GM12878 (cell line): ENCODE data around the gene SGSH. TPM values are rescaled to one million over a fixed set of nuclear protein-coding genes. Genes with fewer than 3 reads are reported as not detected.

Source experiments
- ATAC-seq: fragments of 200-7000 bp; cut with Tn5 transposase; 3 replicates; pipeline ENCODE4 v1.9.1; 2020; ENCODE audit warnings: mild to moderate bottlenecking, moderate library complexity
- BruUV-seq: library from RNA; stranded (reverse); fragments of 400-500 nt; replicated peaks from 2 replicates; lab custom pipeline; 2021; lab: Mats Ljungman, UMichigan
- CTCF ChIA-PET: fragments of 300-600 bp; sonication (Branson Sonifier 250); formaldehyde crosslinking; extraction: SDS; loops from one replicate; lab custom pipeline; 2021; ENCODE audit warnings: inconsistent platforms; lab: Yijun Ruan, JAX
- POLR2A ChIA-PET: fragments of 350-600 bp; formaldehyde crosslinking; extraction: SDS; loops from one replicate; lab custom pipeline; 2021; ENCODE audit warnings: inconsistent platforms; lab: Charles Lee
- RAD21 ChIA-PET: fragments of 300-600 bp; sonication (Branson Sonifier 250); formaldehyde crosslinking; loops from one replicate; lab custom pipeline; 2023; ENCODE audit warnings: antibody characterized with exemption; ENCODE audit not compliant: unreplicated experiment; lab: Charles Lee
- SMC1A ChIA-PET: fragments of 300-600 bp; sonication (Branson Sonifier 250); formaldehyde crosslinking; loops from one replicate; lab custom pipeline; 2023; ENCODE audit not compliant: unreplicated experiment, uncharacterized antibody; lab: Charles Lee
- DNase-seq: peaks from one replicate; pipeline ENCODE4 v3.0.0-alpha.2; 2011; ENCODE audit warnings: low read depth, low spot score
- FAIRE-seq: peaks from 3 replicates; lab custom pipeline; 2011; peaks lifted over from hg19 to GRCh38; lab: Jason Lieb, UNC
- H2AFZ ChIP-seq: 2 replicates; pipeline ENCODE4 v1.6.0; 2011; ENCODE audit warnings: low read depth, low read length, control low read depth; ENCODE audit not compliant: control insufficient read depth
- H3K27ac ChIP-seq: 2 replicates; pipeline ENCODE4 v1.5.1; 2011; ENCODE audit warnings: control low read depth; ENCODE audit not compliant: control insufficient read depth, insufficient read depth
- H3K27me3 ChIP-seq, 2 experiments: replicated peaks in 1 of 2; 2 replicates each; pipeline versions ENCODE4 v1.6.0 to v1.6.1; 2011; ENCODE audit warnings: low read length in 1 of 2; ENCODE audit not compliant: control insufficient read depth in 2 of 2, insufficient read depth in 2 of 2
- H3K36me3 ChIP-seq, 2 experiments: 2 replicates each; pipeline ENCODE4 v1.5.1; 2011; ENCODE audit warnings: low read length in 1 of 2; ENCODE audit not compliant: control insufficient read depth in 2 of 2, insufficient read depth in 2 of 2
- H3K4me1 ChIP-seq: 2 replicates; pipeline ENCODE4 v1.6.1; 2011; ENCODE audit warnings: mild to moderate bottlenecking, low read length, moderate library complexity, mixed read lengths; ENCODE audit not compliant: control insufficient read depth, insufficient read depth
- H3K4me2 ChIP-seq: 2 replicates; pipeline ENCODE4 v1.6.0; 2011; ENCODE audit warnings: control low read depth; ENCODE audit not compliant: control insufficient read depth, insufficient read depth
- H3K4me3 ChIP-seq: fragments of 200-600 bp; sonication (generic); 2 replicates; pipeline ENCODE4 v1.5.1; 2016
- H3K79me2 ChIP-seq: 2 replicates; pipeline ENCODE4 v1.6.0; 2011; ENCODE audit warnings: low read length; ENCODE audit not compliant: control insufficient read depth, insufficient read depth
- H3K9ac ChIP-seq: 2 replicates; pipeline ENCODE4 v1.8.0; 2011; ENCODE audit warnings: low read length, control low read depth, mixed read lengths; ENCODE audit not compliant: control insufficient read depth, insufficient read depth
- H3K9me3 ChIP-seq: replicated peaks from 3 replicates; pipeline ENCODE4 v1.5.1; 2011; ENCODE audit warnings: mild to moderate bottlenecking, low read length; ENCODE audit not compliant: control insufficient read depth, insufficient read depth
- H4K20me1 ChIP-seq: 2 replicates; pipeline ENCODE4 v1.6.0; 2011; ENCODE audit not compliant: control insufficient read depth, insufficient read depth
- ATF7 ChIP-seq: fragments of 450-650 bp; IDR thresholded peaks from 2 replicates; pipeline ENCODE4 v1.6.1; 2016; ENCODE audit warnings: low read depth, mild to moderate bottlenecking
- ELK1 ChIP-seq: IDR thresholded peaks from 2 replicates; pipeline ENCODE4 v1.6.1; 2012; ENCODE audit warnings: low read depth, low read length, improper control_type of control experiment
- SREBF1 ChIP-seq: IDR thresholded peaks from 2 replicates; pipeline ENCODE4 v1.6.1; 2012; ENCODE audit warnings: mild to moderate bottlenecking, low read length
- ZNF622 ChIP-seq: fragments of 450-650 bp; IDR thresholded peaks from 2 replicates; pipeline ENCODE4 v1.6.1; 2017; ENCODE audit warnings: mild to moderate bottlenecking, inconsistent platforms
- WGBS: methylation state at CpG from one replicate; pipeline ENCODE4 v1.1.6; 2016; ENCODE audit warnings: low lambda C conversion rate; ENCODE audit not compliant: insufficient replicate concordance, insufficient coverage; ENCODE audit errors: missing lambda C conversion rate; 5-methylcytosine and 5-hydroxymethylcytosine counted together
- in situ Hi-C: fragments of 300-500 bp; cut with MboI; formaldehyde crosslinking; loops from 9 replicates; pipeline ENCODE4 v1.14.3; 2018; ENCODE audit warnings: mixed read lengths
- intact Hi-C: fragments of 100-400 bp; cut with micrococcal nuclease; formaldehyde crosslinking; loops from one replicate; pipeline ENCODE4 v1.14.2; 2022; ENCODE audit not compliant: unreplicated experiment
- polyA plus RNA-seq, 11 experiments: library from polyadenylated mRNA; depleted of rRNA in 4 of 11; unstranded in 6 of 11; stranded (reverse) in 5 of 11; fragments of >200 nt; fragmentation: Nextera tagmentation in 4 of 11; fragmentation: Illumina TruSeq in 1 of 11; extraction: Ambion mirVana in 4 of 11; extraction: Trizol in 1 of 11; gene quantifications; 1 replicate in 1 of 11; 2 replicates in 10 of 11; pipeline versions ENCODE4 v1.2.1 to v1.2.3, GENCODE V29; 2011 to 2016; ENCODE audit warnings: inconsistent platforms in 2 of 11, missing spikeins in 2 of 11, low read depth in 1 of 11
- total RNA-seq, 4 experiments: library from RNA; depleted of rRNA in 3 of 4; stranded (reverse); fragments of >200 nt in 3 of 4; fragmentation: Illumina TruSeq in 1 of 4; extraction: Trizol in 1 of 4; gene quantifications; 2 replicates each; pipeline versions ENCODE4 v1.2.1 to v1.2.3, GENCODE V29; 2013 to 2021
- TF ChIP-seq, protein P1 (sequence below): fragments of 450-650 bp; IDR thresholded peaks from 2 replicates; pipeline ENCODE4 v1.6.1; 2017; ENCODE audit warnings: mild to moderate bottlenecking, moderate library complexity
- TF ChIP-seq, protein P2 (sequence below): IDR thresholded peaks from 2 replicates; pipeline ENCODE4 v1.6.1; 2011; ENCODE audit warnings: low read depth, low read length, improper control_type of control experiment, borderline replicate concordance
- TF ChIP-seq, protein P3 (sequence below): fragments of 150-350 bp; IDR thresholded peaks from 2 replicates; pipeline ENCODE4 v1.6.1; 2014; ENCODE audit warnings: mild to moderate bottlenecking, low read depth, low read length
- TF ChIP-seq, protein P4 (sequence below): IDR thresholded peaks from 2 replicates; pipeline ENCODE4 v1.6.1; 2012; ENCODE audit warnings: low read length, inconsistent platforms

The SGSH gene
- total and polyA plus RNA-seq, 10 of the 15 experiments (the other 5 are each of a cell fraction or from before 2014, with no cell fraction given): 0.13 to 17.2 (median 6.0) TPM

DNA sequence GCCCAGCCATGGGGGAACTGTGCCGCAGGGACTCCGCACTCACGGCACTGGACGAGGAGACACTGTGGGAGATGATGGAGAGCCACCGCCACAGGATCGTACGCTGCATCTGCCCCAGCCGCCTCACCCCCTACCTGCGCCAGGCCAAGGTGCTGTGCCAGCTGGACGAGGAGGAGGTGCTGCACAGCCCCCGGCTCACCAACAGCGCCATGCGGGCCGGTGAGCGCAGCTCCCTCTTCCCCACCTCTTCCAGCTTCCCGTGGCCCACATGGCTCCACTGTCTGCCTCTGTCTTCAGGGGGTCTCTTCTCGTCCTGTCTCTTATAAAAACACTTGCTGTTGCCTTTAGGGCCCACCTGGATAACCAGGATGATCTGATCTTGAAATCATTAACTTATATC lies 38.7 kb downstream of the SGSH start:
- H3K9ac ChIP-seq: no peak overlapping the region
- no peak for TF ChIP-seq SREBF1
- no peak for TF ChIP-seq ELK1
- H3K4me3 ChIP-seq: no peak overlapping the region
- ChIA-PET RAD21 (interaction anchor here (0.5 kb wide), 1 partner anchor 15 kb away, joined by 3 read pairs; no protein-coding TSS in a partner anchor), SMC1A (no interaction called here), CTCF (no interaction called here), POLR2A (no interaction called here)
- no peaks in the 10 kb centered on the region for H4K20me1 ChIP-seq
- no peak overlapping the region for H3K27ac ChIP-seq
- in situ Hi-C loops: no loop called here
- whole genome bisulfite sequencing: 60% methylated on average over 17 of the region's 17 CpGs
- H3K36me3 ChIP-seq: no peaks in the 10 kb centered on the region
- no peak overlapping the region for H2AFZ ChIP-seq
- H3K4me2 ChIP-seq: no peak overlapping the region
- no peaks in the 10 kb centered on the region for H3K9me3 ChIP-seq
- intact Hi-C loops: no loop called here
- H3K79me2 ChIP-seq: no peaks in the 10 kb centered on the region
- peaks cover 0 to 3% of the 10 kb centered on the region in 2 experiments; a peak in 2 of 4 replicates for H3K27me3 ChIP-seq
- H3K4me1 ChIP-seq: no peaks in the 10 kb centered on the region
- FAIRE-seq (no peak), DNase-seq (no peak), ATAC-seq (no peak)
- BruUV-seq: no TSS peak

- WGBS: 41% methylated on average over 14 of the region's 14 CpGs
- H3K27me3 ChIP-seq: peaks cover 0 to 3% of the 10 kb centered on the region in 2 experiments; a peak in 2 of 4 replicates
- H3K4me3 ChIP-seq: no peak overlapping the region
- H2AFZ ChIP-seq: no peak overlapping the region
- ChIA-PET CTCF (no interaction called here), SMC1A (no interaction called here), POLR2A (no interaction called here), RAD21 (no interaction called here)
- no peak overlapping the region for H3K4me2 ChIP-seq
- H3K36me3 ChIP-seq: no peaks in the 10 kb centered on the region
- in situ Hi-C loops: no loop called here
- no peak overlapping the region for H3K27ac ChIP-seq
- ATAC-seq (no peak), DNase-seq (no peak), FAIRE-seq (no peak)
- no peaks in the 10 kb centered on the region for H3K4me1 ChIP-seq
- no peaks in the 10 kb centered on the region for H3K79me2 ChIP-seq
- H3K9me3 ChIP-seq: no peaks in the 10 kb centered on the region
- no peaks in the 10 kb centered on the region for H4K20me1 ChIP-seq
- no peak overlapping the region for H3K9ac ChIP-seq
- BruUV-seq: no TSS peak
- intact Hi-C loops: no loop called here
- TF ChIP-seq ATF7 (no peak), ZNF622 (no peak)
- TF ChIP-seq, protein P1, sequence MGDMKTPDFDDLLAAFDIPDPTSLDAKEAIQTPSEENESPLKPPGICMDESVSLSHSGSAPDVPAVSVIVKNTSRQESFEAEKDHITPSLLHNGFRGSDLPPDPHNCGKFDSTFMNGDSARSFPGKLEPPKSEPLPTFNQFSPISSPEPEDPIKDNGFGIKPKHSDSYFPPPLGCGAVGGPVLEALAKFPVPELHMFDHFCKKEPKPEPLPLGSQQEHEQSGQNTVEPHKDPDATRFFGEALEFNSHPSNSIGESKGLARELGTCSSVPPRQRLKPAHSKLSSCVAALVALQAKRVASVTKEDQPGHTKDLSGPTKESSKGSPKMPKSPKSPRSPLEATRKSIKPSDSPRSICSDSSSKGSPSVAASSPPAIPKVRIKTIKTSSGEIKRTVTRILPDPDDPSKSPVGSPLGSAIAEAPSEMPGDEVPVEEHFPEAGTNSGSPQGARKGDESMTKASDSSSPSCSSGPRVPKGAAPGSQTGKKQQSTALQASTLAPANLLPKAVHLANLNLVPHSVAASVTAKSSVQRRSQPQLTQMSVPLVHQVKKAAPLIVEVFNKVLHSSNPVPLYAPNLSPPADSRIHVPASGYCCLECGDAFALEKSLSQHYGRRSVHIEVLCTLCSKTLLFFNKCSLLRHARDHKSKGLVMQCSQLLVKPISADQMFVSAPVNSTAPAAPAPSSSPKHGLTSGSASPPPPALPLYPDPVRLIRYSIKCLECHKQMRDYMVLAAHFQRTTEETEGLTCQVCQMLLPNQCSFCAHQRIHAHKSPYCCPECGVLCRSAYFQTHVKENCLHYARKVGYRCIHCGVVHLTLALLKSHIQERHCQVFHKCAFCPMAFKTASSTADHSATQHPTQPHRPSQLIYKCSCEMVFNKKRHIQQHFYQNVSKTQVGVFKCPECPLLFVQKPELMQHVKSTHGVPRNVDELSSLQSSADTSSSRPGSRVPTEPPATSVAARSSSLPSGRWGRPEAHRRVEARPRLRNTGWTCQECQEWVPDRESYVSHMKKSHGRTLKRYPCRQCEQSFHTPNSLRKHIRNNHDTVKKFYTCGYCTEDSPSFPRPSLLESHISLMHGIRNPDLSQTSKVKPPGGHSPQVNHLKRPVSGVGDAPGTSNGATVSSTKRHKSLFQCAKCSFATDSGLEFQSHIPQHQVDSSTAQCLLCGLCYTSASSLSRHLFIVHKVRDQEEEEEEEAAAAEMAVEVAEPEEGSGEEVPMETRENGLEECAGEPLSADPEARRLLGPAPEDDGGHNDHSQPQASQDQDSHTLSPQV: no peak
- TF ChIP-seq, protein P2, sequence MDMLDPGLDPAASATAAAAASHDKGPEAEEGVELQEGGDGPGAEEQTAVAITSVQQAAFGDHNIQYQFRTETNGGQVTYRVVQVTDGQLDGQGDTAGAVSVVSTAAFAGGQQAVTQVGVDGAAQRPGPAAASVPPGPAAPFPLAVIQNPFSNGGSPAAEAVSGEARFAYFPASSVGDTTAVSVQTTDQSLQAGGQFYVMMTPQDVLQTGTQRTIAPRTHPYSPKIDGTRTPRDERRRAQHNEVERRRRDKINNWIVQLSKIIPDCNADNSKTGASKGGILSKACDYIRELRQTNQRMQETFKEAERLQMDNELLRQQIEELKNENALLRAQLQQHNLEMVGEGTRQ: no peak
- TF ChIP-seq, protein P3, sequence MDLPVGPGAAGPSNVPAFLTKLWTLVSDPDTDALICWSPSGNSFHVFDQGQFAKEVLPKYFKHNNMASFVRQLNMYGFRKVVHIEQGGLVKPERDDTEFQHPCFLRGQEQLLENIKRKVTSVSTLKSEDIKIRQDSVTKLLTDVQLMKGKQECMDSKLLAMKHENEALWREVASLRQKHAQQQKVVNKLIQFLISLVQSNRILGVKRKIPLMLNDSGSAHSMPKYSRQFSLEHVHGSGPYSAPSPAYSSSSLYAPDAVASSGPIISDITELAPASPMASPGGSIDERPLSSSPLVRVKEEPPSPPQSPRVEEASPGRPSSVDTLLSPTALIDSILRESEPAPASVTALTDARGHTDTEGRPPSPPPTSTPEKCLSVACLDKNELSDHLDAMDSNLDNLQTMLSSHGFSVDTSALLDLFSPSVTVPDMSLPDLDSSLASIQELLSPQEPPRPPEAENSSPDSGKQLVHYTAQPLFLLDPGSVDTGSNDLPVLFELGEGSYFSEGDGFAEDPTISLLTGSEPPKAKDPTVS: no peak
- TF ChIP-seq, protein P4, sequence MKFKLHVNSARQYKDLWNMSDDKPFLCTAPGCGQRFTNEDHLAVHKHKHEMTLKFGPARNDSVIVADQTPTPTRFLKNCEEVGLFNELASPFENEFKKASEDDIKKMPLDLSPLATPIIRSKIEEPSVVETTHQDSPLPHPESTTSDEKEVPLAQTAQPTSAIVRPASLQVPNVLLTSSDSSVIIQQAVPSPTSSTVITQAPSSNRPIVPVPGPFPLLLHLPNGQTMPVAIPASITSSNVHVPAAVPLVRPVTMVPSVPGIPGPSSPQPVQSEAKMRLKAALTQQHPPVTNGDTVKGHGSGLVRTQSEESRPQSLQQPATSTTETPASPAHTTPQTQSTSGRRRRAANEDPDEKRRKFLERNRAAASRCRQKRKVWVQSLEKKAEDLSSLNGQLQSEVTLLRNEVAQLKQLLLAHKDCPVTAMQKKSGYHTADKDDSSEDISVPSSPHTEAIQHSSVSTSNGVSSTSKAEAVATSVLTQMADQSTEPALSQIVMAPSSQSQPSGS: no peak
Measured at GRCh38 chr17:80180192-80180591, 39.9 kb downstream of the SGSH start.
